G401 (cell line): ENCODE data around the gene RTEL1. TPM values are rescaled to one million over a fixed set of nuclear protein-coding genes. Genes with fewer than 3 reads are reported as not detected.
A peak's percentile ranks its signal among the peaks of the same experiment; 100 is the strongest.

Experiments used
- DNase-seq: peaks from one replicate; pipeline ENCODE4 v3.0.0-alpha.2; 2015; ENCODE audit warnings: low spot score
- in situ Hi-C: cut with HindIII; loops from 2 replicates; pipeline ENCODE4 v1.10.0; 2016; ENCODE audit warnings: low sequenced_read_pairs, mixed read lengths
- total RNA-seq: library from RNA; depleted of rRNA; stranded (reverse); fragments of >200 nt; shearing (Covaris generic); gene quantifications from 2 replicates; pipeline ENCODE4 v1.2.3, GENCODE V29; 2014

RTEL1 gene
- total RNA-seq, 1 experiment from 2014 or later = 18.7 TPM

DNA sequence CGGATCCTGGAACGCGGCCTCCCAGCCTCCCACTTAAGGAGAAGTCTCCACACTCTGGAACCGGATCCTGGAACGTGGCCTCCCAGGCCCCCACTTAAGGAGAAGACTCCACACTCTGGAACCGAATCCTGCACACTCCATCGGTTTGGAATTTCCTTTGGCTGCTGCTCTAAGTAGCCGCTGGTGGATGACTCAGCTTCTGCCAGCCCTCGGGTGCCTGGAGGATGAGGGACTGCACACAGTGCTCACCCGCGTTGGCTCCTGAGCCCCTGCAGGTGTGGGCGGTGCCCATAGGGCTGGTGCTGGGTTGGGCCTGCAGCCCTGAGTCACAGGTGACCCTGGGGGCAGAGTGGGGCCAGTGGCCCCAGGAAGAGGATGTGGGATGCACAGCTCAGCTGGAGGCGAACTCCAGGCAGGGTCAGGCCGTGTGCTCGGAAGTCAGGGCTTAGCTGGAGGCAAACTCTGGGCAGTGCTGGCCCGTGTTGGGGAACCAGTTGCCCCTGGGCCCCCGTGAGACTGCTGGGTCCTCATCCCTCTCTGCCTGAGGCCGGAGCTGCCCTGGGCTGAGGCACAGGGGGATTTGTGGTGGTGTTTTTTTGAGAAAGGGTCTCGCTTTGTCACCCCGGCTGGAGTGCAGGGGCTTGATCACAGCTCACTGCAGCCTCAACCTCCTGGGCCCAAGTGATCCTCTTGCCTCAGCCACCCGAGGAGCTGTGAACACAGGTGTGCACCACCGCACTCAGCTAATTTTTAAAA is 24.4 kb downstream of the RTEL1 start:
- in situ Hi-C loops = no loop called here

DNA sequence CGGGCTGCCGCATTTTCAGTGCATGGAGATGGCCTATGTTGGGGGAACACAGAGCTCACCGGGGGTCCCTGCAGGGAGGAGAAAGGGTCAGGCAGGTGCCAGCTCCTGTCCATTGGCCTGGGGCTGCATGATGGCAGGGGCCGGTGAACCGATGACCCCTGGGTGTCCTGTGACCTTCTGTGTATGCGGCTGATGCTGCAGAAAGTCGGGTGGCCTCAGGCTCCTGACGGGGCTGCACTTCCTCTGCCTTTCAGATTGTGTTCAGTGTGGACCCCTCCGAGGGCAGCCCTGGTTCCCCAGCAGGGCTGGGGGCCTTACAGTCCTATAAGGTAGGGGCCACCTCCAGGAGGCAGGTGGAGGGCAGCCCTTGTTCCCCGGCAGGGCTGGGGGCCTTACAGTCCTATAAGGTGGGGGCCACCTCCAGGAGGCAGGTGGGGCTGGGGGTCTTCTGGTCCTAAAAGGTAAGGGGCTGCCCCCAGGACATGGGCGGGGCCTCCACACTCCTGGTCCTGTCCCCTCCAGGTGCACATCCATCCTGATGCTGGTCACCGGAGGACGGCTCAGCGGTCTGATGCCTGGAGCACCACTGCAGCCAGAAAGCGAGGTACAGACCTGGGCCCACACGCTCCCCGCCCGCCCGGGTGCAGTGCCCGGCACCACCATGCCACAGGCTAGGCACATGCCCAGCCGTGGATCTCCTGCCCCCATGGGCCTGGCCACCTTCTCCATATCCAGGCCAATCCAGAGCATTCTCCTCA is 27.3 kb downstream of the RTEL1 start:
- in situ Hi-C loops = no loop called here
- DNase-seq = no peak

More for the DNA sequence above, 24.4 kb downstream of the RTEL1 start:
- no peak for DNase-seq

DNA sequence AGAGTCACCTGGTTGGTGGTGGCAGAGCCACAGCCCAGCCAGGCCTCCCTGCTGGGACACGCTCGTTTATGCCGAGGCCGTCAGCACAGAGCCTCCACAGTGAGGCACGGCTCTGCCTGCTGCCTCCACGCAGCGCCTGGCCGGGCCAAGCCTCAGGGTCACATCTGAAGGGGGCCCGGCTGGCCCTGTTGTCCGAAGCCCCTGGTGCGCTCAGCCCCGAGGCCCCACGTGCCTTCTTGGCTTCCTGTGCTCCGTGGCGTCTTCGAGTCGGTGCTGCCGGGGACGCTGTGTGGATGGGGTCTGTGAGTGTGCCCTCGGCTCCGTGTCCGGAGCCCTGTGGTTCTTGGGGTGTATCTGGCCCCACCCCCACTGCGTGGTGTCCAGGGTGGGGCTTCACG is 28.0 kb downstream of the RTEL1 start:
- DNase-seq = no peak
- in situ Hi-C loops = no loop called here

DNA sequence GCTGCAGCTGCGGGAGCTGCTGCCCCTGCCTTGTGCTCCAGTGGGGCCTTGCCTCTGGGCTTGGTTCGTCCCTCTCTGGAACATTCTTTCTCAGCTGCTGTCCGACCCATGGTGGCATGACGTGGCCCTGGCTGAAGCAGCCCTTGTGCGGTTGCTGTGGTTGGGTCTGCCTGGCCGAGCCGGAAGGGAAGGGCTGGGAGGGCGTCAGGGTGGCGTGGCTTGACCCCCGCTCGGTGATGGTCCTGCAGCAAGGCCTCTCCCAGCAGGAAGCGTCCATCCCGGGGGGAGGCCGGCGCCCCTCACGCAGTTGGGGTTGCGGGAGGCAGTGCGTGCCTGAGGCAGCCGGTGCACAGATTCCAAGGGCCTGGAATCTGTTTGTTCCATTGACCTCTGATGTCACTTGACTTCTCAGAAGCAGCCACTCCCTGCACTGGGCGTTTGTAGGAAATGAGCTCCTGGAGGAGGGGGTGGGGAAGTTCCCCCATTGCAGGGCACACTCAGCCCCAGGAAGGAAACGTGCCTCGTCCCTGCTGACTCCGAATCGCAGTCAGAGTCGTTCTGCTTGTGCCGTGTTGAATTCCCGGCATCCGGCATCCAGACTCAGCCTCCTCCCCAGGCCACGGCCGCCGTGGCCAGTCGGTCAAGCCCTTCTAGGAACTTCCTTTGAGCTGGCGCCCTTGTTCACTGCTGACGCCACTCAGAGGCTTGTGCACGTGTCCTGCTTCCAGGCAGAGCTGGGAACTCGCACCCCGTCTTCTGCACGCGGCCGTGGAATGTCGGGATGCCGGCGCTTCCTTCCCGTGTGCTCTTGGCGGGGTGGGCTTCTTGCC is 28.6 kb downstream of the RTEL1 start:
- in situ Hi-C loops = no loop called here
- no peak for DNase-seq

DNA sequence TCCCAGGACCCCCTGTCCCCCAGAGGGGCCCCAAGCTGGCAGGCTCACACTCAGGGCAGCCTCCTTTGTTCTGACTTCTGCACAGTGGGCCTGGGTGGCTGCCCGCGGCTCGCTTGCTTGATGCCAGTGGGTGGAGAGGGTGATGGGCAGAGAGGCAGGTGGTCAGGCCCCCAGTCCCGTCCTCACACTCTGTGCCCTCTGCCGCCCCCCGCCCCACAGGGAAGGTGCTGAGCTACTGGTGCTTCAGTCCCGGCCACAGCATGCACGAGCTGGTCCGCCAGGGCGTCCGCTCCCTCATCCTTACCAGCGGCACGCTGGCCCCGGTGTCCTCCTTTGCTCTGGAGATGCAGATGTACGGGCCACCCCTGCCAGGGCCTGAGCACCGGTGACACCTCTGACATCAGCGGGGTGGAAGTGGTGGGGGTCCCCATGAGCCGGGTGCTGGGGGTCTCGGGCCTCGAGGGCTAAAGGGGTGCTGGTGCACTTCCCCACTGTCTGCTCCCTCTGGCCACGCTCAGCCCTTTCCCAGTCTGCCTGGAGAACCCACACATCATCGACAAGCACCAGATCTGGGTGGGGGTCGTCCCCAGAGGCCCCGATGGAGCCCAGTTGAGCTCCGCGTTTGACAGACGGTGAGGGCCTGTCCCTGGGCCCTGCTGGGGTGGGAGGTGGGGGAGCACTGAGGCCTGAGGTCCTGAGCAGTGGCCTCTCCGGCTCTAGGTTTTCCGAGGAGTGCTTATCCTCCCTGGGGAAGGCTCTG is 29.5 kb downstream of the RTEL1 start:
- no peak for DNase-seq
- in situ Hi-C loops = no loop called here

DNA sequence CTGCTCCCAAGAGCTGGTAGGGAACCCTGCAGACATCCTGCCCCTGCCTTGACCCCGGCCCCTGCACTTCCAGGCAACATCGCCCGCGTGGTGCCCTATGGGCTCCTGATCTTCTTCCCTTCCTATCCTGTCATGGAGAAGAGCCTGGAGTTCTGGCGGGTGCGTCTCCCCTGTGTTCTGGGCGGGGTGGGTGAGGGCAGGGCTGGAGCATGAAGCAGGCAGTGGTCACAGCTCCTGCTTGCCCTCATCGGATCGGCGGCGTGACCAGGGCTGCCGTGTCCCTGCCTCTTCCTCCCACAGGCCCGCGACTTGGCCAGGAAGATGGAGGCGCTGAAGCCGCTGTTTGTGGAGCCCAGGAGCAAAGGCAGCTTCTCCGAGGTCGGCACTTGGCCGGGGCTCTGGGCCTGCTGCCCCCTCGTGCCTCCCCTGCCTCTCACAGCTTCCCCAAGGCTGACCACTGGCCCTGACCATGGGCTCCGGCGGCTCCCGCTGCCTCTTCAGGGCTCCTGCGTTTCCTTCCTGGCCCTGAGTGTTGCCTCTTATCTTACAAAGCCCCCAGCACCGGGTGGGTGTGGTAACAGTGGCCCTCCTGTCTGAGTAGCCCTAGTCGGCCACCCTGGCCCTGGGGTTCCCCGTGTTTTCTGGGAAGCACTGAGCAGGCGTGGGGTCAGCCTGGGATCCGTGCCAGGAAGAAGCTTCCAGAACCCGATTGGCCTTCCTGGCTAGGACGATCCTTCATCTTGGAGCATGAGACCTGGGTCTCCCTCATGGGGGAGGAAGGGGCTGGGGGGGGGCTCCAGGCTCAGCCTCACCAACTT is 30.3 kb downstream of the RTEL1 start:
- in situ Hi-C loops = no loop called here
- no peak for DNase-seq

DNA sequence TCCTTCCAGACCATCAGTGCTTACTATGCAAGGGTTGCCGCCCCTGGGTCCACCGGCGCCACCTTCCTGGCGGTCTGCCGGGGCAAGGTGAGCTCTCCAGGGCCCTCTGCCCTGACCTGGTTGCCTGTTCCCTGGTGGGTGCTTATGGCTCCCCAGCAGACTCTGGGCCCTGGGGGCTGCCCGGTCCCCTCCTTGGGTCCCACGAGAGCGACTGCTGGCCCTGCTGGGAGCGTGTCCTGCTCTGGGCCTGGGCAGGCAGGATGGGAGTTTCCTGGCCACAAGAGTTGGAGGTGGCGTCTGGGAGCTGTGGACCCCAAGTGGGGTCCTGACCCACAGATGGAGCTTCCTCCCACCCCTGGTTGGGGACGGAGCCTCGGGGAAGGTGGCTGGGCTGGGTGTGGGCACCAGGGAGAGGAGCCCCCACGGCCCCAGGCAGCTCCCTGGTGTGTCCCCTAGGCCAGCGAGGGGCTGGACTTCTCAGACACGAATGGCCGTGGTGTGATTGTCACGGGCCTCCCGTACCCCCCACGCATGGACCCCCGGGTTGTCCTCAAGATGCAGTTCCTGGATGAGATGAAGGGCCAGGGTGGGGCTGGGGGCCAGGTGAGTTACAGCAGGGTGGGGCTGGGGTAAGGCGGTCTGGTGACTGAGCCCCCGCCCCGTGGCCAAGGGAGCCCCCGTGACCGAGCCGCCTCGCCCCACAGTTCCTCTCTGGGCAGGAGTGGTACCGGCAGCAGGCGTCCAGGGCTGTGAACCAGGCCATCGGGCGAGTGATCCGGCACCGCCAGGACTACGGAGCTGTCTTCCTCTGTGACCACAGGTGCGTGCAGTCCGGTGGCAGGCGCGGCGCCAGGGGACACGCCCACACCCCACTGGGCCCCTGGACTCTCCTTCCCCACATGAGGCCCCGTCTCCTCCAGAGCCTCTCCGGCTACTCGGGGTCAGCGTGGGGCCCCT is 31.2 kb downstream of the RTEL1 start:
- in situ Hi-C loops = no loop called here
- no peak for DNase-seq

DNA sequence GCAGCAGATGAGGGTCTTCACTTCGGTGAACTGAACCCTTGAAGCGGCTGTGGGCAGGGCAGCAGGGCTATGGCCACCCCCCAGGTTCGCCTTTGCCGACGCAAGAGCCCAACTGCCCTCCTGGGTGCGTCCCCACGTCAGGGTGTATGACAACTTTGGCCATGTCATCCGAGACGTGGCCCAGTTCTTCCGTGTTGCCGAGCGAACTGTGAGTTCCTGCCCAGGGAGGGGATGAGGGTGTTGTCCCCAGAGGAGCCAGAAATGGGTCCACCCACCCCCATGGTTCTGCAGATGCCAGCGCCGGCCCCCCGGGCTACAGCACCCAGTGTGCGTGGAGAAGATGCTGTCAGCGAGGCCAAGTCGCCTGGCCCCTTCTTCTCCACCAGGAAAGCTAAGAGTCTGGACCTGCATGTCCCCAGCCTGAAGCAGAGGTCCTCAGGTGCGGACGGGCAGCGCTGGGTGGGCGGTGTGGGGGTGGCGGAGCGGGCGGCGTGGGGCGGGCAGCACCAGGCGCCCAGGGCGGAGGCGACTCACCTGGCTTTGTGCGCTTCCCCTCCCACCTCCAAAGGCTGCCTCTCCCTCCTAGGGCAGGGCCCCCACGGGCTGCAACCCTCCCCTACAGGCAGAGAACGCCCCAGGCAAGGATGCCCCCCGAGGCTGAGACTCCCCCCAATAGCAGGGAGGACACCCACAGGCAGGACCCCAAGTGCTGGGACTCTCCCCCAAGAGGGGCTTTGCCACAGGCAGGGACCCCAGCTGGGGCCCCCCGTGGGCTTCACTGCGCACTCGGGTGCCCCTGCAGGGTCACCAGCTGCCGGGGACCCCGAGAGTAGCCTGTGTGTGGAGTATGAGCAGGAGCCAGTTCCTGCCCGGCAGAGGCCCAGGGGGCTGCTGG is 32.1 kb downstream of the RTEL1 start:
- in situ Hi-C loops = no loop called here
- DNase-seq = no peak

DNA sequence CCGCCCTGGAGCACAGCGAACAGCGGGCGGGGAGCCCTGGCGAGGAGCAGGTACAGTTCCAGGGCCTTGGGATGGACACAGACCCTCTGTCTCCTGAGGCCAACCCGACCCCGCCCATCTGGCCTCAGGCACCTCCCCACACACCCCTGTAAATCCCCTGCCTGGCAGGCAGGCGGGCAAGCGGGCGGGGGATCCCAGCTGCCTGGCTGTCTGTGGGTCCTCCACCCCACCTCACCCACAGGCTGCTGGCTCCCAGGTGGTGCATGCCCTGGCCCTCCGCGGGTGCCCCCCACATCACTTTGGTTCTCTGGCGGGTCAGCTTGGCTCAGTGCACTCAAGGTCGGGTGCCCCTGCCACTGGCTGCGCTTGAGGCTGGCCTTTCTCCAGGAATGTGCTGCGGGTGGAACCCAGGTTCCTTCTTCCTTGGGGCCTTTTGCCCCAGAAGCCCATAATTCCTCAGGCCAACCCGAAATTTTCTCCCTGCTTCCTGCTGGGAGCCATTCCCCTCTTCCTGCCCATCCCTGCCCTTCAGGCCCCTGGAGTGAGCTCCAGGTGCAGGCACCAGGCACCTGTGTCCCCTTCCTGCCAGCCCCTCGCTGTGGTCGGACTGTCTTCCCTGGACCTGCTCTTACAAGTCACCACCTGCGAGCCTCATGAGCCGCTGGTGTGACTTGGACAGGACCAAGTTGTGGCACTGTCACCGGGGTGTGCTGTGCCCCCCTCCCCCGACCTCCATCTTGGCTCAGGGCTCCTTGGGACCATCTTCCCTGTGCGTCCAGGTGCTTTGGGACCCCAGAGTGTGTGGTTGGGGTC is 33.0 kb downstream of the RTEL1 start:
- in situ Hi-C loops = no loop called here
- DNase-seq = no peak

DNA sequence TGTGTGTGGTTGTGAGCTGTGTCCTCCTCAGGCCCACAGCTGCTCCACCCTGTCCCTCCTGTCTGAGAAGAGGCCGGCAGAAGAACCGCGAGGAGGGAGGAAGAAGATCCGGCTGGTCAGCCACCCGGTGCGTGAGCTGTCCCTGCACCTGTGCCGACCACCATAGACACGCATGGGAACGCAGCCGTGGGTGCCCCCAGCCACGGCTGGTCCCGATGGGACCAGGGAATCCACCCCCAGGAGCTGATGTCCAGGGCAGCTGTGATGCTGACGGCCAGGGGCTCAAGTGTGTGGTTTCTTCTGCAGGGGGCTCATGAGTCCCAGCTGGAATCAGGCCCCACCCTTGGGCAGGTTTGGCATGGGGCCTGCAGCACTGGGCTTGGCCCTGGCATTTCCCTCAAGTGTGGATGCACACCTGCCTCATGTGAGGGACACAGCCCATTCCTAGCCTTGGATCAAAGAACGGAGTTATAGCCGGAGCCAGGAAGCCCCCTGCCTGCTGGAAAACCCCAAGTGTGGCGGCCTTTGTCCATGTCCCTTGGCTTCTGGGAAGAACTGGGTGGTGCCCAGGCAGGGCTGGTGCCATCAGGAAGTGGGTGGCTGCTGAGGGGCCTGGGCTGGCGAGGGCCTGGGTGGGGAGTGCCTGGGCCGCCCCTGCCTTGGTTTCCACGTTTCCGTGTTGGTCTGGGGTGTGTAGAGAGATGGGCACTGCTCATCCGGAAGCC is 33.8 kb downstream of the RTEL1 start:
- in situ Hi-C loops = no loop called here
- DNase-seq = no peak

DNA sequence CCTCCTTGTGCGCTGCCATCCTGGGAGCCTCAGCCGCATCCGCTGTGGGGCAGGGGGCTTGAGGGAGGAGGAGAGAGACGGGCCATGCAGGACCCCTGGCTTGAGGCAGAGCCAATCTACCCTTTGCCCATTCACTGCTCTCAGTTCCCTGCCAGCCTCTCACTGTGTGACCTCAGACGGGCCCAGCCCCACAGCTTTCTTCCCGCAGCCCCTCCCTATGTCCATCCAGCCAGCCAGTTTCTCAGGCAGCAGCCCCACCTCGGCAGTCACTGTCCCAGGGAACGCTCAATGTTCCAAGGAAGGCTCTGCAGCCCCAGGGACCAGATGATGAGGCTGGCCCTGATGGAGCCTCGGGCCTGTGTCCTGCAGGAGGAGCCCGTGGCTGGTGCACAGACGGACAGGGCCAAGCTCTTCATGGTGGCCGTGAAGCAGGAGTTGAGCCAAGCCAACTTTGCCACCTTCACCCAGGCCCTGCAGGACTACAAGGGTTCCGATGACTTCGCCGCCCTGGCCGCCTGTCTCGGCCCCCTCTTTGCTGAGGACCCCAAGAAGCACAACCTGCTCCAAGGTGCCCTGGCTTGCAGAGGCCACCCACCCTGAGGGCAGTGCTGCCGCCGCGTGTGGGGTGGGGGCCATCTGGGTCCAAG is 34.4 kb downstream of the RTEL1 start:
- DNase-seq = peak; percentile 19
- in situ Hi-C loops = no loop called here

DNA sequence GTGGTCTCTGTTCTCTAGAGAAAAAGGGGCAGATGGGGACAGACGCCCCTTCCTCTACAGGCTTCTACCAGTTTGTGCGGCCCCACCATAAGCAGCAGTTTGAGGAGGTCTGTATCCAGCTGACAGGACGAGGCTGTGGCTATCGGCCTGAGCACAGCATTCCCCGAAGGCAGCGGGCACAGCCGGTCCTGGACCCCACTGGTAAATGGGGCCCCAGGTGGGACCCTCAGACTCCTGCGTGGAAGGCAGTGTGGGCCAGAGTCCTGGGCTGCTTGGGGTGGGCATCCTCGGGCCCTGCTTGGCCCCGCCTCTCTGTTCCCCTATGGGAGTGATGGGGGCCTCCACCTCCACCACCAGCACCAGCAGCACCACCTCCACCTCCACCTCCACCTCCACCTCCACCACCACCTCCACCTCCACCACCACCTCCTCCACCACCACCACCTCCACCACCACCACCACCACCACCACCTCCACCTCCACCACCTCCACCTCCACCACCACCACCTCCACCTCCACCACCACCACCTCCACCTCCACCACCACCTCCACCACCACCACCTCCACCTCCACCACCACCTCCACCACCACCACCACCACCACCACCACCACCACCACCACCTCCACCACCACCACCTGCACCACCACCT is 35.1 kb downstream of the RTEL1 start:
- DNase-seq = no peak
- in situ Hi-C loops = no loop called here

DNA sequence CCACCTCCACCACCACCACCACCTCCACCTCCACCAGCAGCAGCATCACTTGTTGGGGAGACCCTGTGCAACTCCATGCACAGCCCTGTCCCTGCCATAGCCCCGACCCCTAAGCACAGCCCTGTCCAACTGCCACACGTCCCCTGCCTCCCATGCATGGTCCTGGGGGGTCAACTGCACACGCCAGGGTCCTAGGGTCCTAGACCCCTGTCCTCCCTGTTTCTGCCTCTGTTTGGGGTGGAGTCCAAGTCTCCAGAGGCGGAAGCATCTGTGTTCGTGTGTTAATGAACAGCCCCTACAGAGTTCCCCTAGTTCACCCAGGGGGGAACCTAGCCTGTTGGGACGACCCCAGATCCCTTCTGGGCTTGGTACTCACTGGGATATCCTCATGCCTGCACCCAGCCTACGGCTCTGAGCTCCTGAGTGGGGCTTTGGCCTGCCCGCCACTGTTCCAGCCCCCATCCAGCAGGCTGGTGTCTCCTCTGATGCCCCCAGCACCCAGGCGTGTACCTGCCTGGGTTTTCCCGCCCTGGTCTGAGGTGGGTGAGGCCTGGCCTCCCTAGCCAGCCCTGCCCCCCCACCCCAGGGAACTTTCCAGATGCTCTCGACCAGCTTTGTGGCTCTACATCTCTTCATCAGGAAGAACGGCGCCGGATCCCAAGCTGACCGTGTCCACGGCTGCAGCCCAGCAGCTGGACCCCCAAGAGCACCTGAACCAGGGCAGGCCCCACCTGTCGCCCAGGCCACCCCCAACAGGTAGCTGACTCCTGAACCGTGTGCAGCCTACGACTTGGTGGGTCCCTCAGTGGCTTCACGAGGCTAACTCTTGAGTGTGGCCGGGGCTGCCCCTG is 35.8 kb downstream of the RTEL1 start:
- no peak for DNase-seq
- in situ Hi-C loops = no loop called here
